HG03432 (cell line): ENCODE results near the gene NIPAL3.
"Not testable (repeated sequence)": the region's sequence is repeated elsewhere in the genome, so short reads cannot be mapped to it uniquely, and the experiment has no call there.

Experiments used
- ATAC-seq: cut with Tn5 transposase; IDR thresholded peaks from one replicate; pipeline ENCODE4 v1.9.1; 2021; ENCODE audit warnings: mild to moderate bottlenecking, moderate library complexity; ENCODE audit not compliant: unreplicated experiment

The NIPAL3 gene

DNA sequence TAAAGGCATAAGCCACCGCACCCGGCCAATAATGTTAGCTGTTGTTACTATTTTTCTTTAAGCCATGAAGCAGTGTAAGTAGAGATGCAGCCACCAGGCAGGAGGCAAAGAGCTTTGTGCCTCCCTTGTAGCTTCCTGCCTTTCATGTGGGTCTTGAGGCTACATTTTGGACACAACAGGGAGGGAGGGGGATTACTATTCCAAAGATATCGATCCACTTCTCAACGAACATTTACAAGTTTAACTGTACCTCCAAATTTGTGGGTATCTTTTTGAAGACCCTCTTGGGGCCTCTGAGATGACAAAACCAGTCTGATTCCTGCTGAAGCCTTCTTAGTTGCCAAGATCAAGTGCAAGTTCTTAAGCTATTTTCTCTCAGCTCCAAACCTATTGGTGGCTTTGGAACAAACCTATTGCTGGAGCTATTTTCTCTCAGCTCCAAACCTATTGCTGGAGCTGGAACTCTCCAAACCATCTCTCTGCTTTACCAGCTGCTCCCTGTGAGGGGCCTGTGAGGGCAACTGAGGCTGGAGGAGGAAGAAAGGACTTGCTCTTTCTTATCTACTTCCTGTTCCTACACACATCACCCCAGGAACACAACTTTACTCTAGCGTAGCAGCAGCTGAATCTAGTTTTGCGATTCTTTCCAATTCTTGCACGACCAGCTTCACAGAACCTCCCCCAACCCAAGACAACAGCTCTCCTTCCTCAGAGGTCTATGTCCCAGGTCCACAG lies 70.9 kb downstream of the NIPAL3 start:
- no peak for ATAC-seq

- no peak for ATAC-seq
Observed at GRCh38 chr1:24487455-24487854, 71.9 kb downstream of the NIPAL3 start.

DNA sequence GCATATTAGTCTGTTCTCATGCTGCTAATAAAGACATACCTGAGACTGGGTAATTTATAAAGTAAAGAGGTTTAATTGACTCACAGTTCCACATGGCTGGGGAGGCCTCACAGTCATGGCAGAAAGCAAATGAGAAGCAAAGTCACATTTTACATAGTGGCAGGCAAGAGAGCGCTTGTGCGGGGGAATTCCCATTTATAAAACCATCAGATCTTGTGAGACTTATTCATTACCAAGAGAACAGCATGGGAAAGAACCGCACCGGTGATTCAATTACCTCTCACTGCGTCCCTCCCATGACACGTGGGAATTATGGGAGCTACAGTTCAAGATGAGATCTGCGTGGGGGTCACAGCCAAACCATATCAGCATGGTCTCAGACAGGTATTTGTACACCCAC lies 72.6 kb downstream of the NIPAL3 start:
- not testable (repeated sequence) for ATAC-seq

DNA sequence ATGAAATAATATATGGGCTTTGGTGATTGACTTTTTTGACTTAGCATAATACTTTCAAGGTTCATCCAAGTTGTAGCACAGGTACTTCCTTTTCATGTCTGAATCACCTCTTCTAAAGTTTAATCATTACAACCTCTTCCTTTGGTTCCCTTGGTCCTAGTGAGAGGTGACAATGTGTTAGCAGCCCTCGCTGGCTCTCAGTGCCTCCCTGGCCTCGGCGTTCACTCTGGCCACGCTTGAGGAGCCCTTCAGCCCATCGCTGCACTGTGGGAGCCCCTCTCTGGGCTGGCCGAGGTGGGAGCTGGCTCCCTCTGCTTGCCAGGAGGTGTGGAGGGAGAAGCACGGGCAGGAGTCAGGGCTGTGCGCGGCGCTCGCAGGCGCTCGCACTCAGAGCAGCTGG lies 74.1 kb downstream of the NIPAL3 start:
- ATAC-seq, result no peak

- ATAC-seq, result no peak
Observed at GRCh38 chr1:24490101-24490781, 74.6 kb downstream of the NIPAL3 start.

DNA sequence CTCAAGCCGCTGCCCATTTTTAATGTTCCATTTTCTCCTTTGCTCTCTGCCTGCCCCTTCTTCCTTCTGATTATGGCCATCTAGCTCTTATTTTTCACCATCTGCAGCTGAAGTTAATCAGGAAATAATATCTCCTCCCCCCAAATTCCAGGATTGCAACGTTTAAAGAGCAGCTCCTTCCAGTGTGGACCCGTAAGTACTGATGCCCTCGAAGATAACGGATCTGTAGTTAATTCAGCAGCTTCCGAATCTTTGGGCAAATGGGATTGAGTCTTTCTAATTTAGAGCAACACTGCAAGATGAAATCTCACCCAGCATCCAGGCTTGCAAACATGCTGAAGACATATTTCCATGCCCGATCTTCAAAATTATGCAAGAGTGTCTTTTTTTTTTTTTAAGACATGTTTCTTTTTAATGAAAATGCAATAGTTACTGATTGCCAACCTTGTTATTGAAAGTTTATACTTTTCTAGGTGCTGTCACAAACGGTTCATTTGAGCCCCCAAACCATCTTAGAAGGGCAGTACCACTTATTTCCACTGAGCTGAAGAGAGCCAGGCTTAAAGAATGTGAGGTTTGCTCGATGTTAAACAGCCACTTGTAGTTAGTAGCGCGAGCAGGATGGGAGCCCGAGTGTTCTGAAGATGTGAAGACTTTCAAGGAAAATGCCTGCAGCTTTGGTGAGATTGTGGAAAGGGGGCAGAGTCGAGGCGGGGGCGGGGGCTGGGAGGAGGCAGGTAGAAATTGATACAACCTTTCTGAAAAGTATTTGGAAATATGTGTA lies 76.2 kb downstream of the NIPAL3 start:
- ATAC-seq, result no peak

DNA sequence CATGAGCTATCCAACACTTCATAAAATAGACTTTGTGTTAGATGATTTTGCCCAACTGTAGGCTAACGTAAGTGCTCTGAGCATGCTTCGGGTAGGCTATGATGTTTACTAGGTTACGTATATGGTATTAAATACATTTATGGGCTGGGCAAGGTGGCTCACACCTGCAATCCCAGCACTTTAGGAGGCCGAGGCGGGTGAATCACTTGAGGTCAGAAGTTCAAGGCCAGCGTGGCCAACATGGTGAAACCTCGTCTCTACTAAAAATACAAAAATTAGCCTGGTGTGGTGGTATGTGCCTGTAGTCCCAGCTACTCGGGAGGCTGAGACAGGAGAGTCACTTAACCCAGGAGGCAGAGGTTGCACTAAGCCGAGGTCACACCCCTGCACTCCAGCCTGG lies 77.3 kb downstream of the NIPAL3 start:
- not testable (repeated sequence) for ATAC-seq

- ATAC-seq, result no peak
Observed at GRCh38 chr1:24493785-24494184, 78.2 kb downstream of the NIPAL3 start.

DNA sequence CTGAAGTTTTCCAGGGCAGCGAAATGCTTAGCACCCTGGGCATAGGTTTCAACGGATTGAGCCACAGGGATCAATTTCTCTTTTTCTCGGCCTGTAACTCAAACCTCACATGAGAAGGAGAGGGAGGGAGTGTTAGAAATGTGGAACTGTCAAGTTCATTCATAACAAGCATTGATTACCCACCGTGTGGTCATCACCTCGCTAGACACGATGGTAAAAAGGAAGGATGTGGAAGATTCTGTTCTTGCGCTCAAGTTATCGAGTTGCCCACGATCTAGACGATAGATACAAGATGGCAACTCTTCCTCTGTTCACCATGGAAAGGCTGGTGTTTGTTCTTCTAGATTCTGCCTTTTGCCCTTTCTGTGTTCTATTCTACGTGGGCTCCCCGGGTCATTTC lies 83.0 kb downstream of the NIPAL3 start:
- ATAC-seq, result no peak

- no peak for ATAC-seq
Observed at GRCh38 chr1:24500448-24501048, 84.9 kb downstream of the NIPAL3 start.

DNA sequence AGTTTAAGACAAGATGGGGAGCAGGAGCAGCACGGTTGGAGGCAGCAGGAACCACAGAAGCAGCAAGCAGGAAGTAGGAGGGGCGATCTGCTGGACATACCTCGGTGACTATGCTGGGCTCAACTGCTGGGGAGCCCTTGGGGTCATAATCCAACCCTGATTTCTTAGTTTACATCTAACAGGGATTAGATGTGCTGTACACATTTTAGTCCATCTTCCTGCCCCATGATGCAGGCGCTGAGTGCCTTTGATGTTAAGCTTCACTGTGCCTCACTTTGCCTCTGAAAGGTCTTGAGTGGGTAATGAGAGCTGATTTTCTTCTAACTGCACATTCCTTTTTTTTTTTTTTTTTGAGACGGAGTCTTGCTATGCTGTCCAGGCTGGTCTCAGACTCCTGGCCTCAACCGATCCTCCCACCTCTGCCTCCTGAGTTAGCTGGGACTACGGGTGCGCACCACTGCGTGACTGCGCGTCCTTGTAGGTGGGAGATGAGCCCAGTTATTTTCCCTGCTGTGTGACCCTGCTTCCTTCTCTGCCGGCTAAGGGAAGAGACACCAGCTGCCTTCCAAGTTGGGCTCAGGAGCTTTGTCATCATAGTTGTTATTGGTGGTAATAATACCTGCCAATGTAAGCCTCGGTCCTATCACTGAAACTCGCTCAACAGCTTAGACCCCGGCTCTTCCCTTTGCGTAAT lies 85.9 kb downstream of the NIPAL3 start:
- ATAC-seq, result no peak

DNA sequence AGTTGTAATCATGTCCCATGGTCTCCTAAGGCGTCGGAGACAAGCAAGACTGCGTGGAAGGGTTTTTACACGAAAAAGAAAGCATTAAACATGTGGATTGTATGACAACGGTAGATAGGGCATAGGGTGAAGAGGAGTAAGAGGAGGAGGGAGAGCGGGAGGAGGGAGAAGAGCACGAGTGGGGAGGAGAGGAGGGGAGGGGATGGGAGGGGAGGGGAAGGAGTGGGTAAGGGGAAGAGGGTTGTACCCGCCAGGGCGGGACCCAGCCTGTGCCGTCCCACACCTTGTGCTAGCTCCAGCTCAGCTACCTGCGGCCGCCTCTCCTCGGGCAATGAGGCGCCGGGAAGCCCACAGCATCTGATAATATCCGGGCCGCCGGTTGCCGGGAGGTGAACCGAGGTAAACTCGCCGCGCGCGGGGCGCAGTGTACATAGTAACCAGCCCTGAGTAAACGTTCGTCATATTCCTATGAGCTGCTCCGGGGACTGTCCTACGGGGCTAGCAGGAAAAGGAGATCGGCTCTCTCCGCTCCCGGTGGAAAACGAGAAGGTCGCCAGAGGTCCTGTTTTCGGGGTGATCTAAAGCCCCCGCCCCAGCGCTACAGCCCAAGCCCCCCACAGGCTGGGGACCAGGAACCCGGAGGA lies 86.6 kb downstream of the NIPAL3 start:
- ATAC-seq, result no peak

DNA sequence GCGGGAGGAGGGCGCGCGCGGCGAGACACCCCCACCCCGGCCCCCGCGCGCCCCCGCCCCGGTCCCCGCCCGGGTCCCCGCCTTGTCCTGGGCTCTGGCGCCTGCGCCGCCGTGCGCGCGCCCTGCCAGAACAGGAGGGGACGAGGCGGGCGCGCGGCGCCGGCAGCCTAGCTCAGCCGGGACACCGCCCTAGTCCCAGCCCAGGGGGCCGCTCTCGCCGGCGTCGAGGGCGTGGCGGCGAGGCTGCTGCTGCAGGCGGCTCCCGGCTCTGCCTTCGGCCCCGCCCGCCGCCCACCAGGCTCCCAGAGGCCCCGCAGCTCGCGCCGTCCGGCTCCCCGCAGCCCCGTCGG lies 87.1 kb downstream of the NIPAL3 start, which contains the start of gene RCAN3:
Gene RCAN3, plus strand, starts transcription at position 128 of the 350 bp plus-strand sequence. CDS start 11,537 bp downstream, outside the sequence.
- peak; percentile 62 for ATAC-seq

GRCh38 chr1:24503059-24503751 lies 87.6 kb downstream of the NIPAL3 start:
- no peak for ATAC-seq

DNA sequence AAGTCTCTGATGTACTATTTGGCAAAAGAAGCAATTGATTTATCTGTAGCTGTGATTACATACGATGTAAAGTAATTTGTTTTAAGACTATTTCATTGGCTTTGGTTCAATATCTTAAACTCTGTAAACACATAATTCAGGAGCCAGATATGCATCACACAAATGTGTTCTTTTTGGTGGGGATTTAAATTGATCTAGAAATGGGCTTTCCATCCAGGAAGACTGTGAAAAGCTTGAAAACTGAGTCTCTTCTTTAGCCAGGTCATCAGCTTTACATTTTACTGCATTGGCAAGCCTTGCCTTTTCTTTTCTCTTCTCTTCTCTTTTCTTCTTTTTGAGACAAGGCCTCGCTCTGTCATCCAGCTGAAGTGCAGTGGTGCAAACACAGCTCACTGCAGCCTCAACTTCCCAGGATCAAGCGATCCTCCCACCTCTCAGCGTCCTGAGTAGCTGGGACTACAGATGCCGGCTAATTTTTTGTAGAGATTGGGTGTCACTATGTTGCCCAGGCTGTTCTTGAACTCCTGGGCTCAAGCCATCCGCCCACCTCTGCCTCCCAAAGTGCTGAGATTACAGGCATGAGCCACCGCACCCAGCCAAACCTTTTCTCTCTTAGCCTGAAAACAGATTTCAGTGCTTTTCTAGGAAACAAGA lies 88.4 kb downstream of the NIPAL3 start:
- no peak for ATAC-seq

- ATAC-seq, result no peak
Observed at GRCh38 chr1:24504560-24504959, 89.0 kb downstream of the NIPAL3 start.

- no peak for ATAC-seq
Observed at GRCh38 chr1:24505816-24506215, 90.2 kb downstream of the NIPAL3 start.

DNA sequence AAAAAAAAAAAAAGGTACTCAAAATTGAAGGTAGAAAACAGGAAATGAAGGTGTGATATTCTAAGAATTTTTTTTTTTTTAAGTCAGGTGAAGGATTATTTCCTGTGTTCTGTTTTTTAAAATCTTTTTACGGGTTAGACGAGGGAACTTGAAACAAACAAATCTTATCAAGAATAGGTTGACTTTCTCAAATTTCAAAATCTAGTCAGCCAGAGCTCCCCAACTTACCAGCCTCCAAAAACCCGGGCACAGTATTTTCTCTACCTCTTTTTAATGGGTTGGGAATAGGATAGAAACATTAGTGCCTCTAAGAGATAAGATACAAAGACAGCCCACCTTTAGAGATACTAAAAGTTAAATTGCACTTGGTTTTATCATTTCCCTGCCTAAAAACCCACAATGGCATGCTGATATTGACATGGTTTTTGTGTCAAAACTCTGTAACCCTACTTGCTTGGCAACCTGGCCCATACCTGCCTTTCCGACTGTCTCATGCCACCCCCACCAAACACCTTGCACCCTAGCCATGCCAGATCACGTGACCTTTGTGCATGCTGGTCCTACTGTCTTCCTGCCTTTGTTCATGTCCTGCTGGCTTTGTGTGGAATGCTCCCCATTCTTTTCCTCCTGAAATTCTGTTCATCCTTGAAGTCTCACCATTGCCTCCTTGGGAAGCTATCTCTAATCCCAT lies 91.2 kb downstream of the NIPAL3 start:
- ATAC-seq, result no peak

- ATAC-seq, result no peak
Observed at GRCh38 chr1:24507405-24507804, 91.8 kb downstream of the NIPAL3 start.
